Ascending aorta (tissue), 2 donors: Measurements from ENCODE around the gene DESI1. TPM values are rescaled to one million over a fixed set of nuclear protein-coding genes. Genes with fewer than 3 reads are reported as not detected.
"Not testable (repeated sequence)": the region's sequence is repeated elsewhere in the genome, so short reads cannot be mapped to it uniquely, and the experiment has no call there.

Source experiments
- DNase-seq, 2 donors: peaks; one replicate each; pipeline ENCODE4 v3.0.0-alpha.2; 2019; ENCODE audit warnings: low spot score in 2 of 2
- H3K27ac ChIP-seq, 2 donors: fragments of 200-600 bp; sonication (generic); one replicate each; pipeline ENCODE4 v1.5.1; 2016 to 2017; ENCODE audit warnings: mild to moderate bottlenecking in 1 of 2
- H3K27me3 ChIP-seq: fragments of 200-600 bp; sonication (generic); one replicate; pipeline ENCODE4 v1.5.1; 2017
- H3K36me3 ChIP-seq, 2 donors: fragments of 200-600 bp; sonication (generic); one replicate each; pipeline ENCODE4 v1.5.1; 2016
- H3K4me1 ChIP-seq, 2 donors: fragments of 200-600 bp; sonication (generic); one replicate each; pipeline ENCODE4 v1.5.1; 2016 to 2017; ENCODE audit warnings: mild to moderate bottlenecking in 1 of 2
- H3K4me3 ChIP-seq, 2 donors: fragments of 200-600 bp; sonication (generic); one replicate each; pipeline ENCODE4 v1.5.1; 2016 to 2017; ENCODE audit warnings: mild to moderate bottlenecking in 1 of 2
- H3K9me3 ChIP-seq, 2 donors: fragments of 200-600 bp; sonication (generic); one replicate each; pipeline ENCODE4 v1.5.1; 2016
- intact Hi-C: fragments of 100-400 bp; cut with DNase I; formaldehyde crosslinking; loops from one replicate; pipeline ENCODE4 v1.15.1; 2023
- total RNA-seq: library from RNA; depleted of rRNA; stranded (reverse); fragments of >200 nt; gene quantifications from one replicate; pipeline ENCODE4 v1.1.0, GENCODE V29; 2016
- TF ChIP-seq, protein P1 (sequence below), 3 experiments: fragments of 200-600 bp in 2 of 3; fragments of 450-650 bp in 1 of 3; sonication (generic) in 2 of 3; IDR thresholded peaks; one replicate each; pipeline ENCODE4 v1.5.1; 2016 to 2019; ENCODE audit warnings: antibody characterized with exemption in 3 of 3, mild to moderate bottlenecking in 1 of 3, moderate library complexity in 1 of 3

The DESI1 gene
- total RNA-seq, 1 donor from 2014 or later, result 28.4 TPM

DNA sequence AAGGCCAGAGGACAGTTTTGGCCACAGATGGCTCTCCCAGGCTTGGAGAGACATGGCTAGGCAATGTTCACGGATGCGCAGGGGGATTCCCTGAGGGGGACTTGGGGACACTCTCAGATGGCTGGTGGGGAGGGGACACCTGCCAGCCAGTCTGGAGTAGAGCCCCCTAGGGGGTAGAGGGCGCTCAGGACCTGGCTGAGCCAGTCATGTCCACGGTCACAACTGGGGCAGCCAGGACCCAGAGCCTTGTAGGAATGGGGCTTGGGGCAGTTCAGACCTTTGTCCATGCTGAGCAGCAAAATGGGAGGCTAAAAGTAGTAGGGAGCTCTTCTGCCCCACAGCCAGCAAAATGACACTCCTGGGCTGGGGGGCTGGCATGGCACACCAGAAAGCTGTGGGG, 58.4 kb downstream of the DESI1 start:
- TF ChIP-seq, protein P1, sequence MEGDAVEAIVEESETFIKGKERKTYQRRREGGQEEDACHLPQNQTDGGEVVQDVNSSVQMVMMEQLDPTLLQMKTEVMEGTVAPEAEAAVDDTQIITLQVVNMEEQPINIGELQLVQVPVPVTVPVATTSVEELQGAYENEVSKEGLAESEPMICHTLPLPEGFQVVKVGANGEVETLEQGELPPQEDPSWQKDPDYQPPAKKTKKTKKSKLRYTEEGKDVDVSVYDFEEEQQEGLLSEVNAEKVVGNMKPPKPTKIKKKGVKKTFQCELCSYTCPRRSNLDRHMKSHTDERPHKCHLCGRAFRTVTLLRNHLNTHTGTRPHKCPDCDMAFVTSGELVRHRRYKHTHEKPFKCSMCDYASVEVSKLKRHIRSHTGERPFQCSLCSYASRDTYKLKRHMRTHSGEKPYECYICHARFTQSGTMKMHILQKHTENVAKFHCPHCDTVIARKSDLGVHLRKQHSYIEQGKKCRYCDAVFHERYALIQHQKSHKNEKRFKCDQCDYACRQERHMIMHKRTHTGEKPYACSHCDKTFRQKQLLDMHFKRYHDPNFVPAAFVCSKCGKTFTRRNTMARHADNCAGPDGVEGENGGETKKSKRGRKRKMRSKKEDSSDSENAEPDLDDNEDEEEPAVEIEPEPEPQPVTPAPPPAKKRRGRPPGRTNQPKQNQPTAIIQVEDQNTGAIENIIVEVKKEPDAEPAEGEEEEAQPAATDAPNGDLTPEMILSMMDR (IDR thresholded peaks at IDR 0.05), result no peak
- Histone ChIP-seq H3K27me3 (no peaks in the 10 kb centered on the region), H3K27ac (peak overlapping the region; percentile 91 to 93), H3K4me3 (peak overlapping the region; percentile 54 to 70), H3K4me1 (peaks cover 16 to 54% of the 10 kb centered on the region in 2 donors), H3K36me3 (no peaks in the 10 kb centered on the region), H3K9me3 (no peaks in the 10 kb centered on the region)
- no peak for DNase-seq
- intact Hi-C loops, result no loop called here

- Histone ChIP-seq H3K27ac (peak overlapping the region; percentile 91 to 93), H3K27me3 (no peaks in the 10 kb centered on the region), H3K9me3 (no peaks in the 10 kb centered on the region), H3K4me1 (peaks cover 16 to 53% of the 10 kb centered on the region in 2 donors), H3K4me3 (peak overlapping the region; percentile 54 to 70), H3K36me3 (no peaks in the 10 kb centered on the region)
- DNase-seq, result no peak
- TF ChIP-seq, protein P1 (IDR thresholded peaks at IDR 0.05), result no peak
- intact Hi-C loops, result no loop called here
Observed at GRCh38 chr22:41561788-41562187, 59.1 kb downstream of the DESI1 start.

DNA sequence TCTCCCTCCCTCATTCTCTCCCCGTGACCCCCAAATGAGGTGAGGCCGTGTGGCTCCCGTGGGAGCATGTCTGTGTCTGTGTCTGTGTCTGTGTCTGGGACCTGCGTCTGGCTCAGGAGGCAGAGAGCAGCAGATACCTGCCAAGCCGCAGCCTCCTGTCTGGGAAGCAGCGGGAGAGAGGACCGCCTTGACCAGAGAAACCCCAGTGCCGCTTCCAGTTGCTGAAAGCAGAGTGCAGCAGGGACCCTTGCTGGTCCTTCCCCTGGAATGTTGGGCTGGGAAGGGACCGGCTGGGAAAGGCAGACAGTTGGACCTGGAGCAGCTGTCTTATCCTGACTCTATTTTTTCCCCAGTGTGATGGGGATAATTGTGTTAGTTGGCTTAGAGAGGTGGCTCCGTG, 59.5 kb downstream of the DESI1 start:
- no peaks in the 10 kb centered on the region for H3K9me3 ChIP-seq
- H3K36me3 ChIP-seq, result no peaks in the 10 kb centered on the region
- intact Hi-C loops, result no loop called here
- H3K4me1 ChIP-seq, result peaks cover 16 to 52% of the 10 kb centered on the region in 2 donors
- peak overlapping the region; percentile 54 to 70 for H3K4me3 ChIP-seq
- no peak for DNase-seq
- H3K27me3 ChIP-seq, result no peaks in the 10 kb centered on the region
- TF ChIP-seq, protein P1 (IDR thresholded peaks at IDR 0.05), result no peak
- peak overlapping the region; percentile 91 to 93 for H3K27ac ChIP-seq

DNA sequence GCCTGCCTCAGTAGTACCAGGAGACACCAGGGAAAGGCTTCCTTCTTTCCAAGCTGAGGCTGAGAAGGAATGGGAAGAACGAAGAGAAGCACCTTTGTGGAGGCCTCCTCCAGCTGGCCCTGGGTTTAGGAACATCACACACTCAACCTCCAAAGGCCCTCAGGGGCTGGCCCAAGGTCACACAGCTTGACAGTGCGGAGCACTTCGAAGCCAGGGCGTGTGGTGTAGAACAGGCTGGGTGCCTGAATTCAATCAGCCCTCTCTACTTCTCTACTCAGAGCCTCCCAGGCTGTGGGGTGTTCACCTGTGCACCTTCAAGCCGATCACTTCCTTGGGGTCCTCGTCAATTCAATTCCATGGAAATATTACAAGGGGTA, 60.8 kb downstream of the DESI1 start:
- Histone ChIP-seq H3K9me3 (no peaks in the 10 kb centered on the region), H3K27ac (peak overlapping the region; percentile 91 to 93), H3K36me3 (no peaks in the 10 kb centered on the region), H3K27me3 (no peaks in the 10 kb centered on the region), H3K4me3 (peak overlapping the region; percentile 54 to 70), H3K4me1 (peaks cover 10 to 44% of the 10 kb centered on the region in 2 donors)
- no peak for DNase-seq
- TF ChIP-seq, protein P1 (IDR thresholded peaks at IDR 0.05), result no peak
- intact Hi-C loops, result no loop called here

DNA sequence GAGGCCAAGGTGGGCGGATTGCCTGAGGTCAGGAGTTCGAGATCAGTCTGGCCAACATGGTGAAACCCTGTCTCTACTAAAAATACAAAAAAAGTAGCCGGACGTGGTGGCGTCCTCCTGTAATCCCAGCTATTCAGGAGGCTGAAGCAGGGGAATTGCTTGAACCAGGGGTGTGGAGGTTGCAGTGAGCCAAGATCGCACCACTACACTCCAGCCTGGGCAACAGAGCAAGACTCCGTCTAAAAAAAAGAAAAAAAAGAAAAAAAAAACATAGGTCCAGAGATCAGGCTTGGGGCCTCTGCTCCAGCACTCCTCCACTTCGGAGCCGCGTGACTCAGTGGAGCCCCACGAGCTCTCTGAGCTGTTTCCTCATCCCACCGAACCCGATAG, 62.6 kb downstream of the DESI1 start:
- DNase-seq, H3K4me3 ChIP-seq, H3K9me3 ChIP-seq, H3K36me3 ChIP-seq, H3K27me3 ChIP-seq, intact Hi-C loops: not testable (repeated sequence)
- Histone ChIP-seq H3K4me1 (peaks cover 0 to 29% of the 10 kb centered on the region in 2 donors), H3K27ac (peak overlapping the region; percentile 83 to 91)

DNA sequence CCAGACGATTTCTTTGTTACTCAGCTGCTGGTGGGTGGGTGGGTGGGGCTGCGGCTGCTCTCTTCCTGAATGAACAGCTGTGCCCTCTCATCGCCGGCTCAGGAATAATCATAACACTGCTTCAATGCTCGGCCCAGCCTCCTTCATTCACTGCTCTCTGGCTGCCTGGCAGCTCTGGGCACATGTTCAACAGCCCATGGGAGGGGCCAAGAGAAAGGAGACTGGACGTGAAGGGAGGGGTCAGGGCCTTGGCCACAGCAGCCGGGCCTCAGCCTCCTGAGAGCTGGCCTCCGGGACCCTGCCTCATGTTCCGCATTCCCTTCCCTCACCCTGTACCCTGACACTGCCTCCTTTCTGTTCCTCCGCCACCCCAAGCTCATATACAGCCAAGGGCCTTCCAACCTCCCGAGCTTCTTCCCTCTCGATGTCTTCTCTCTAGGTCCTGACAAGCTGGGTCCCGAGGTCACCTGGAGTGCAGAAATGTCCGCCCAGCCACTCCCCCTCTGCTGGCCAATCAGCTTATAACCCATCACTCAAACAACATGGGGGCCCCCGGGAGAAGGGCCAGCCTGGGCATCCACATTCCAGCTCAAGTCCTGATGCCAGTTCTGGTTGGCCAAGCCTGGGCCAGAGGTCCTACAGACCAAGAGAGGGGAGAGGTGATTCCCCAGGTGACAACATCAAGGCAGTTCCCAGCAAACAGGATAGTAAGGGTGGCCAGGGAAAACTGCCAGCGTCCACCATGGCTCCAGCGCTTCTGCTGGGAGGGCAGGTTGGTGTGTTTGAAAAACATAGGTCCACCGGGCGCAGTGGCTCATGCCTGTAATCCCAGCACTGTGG, 63.2 kb downstream of the DESI1 start:
- peaks cover 0 to 25% of the 10 kb centered on the region in 2 donors for H3K4me1 ChIP-seq
- DNase-seq, result peak; percentile 54 to 88
- TF ChIP-seq, protein P1 (IDR thresholded peaks at IDR 0.05), result no peak
- H3K9me3 ChIP-seq, result no peaks in the 10 kb centered on the region
- intact Hi-C loops, result loop anchor here (1.0 kb wide), 1 partner anchor 13 kb away; the partner anchor contains the start of gene POLR3H
- H3K4me3 ChIP-seq, result peak overlapping the region in 1 of 2 donors; percentile 24
- no peaks in the 10 kb centered on the region for H3K27me3 ChIP-seq
- H3K36me3 ChIP-seq, result no peaks in the 10 kb centered on the region
- peak overlapping the region; percentile 83 to 91 for H3K27ac ChIP-seq
